ENCODE data around the gene CD22. TPM values are rescaled to one million over a fixed set of nuclear protein-coding genes. Genes with fewer than 3 reads are reported as not detected.

CD22 gene
- total RNA-seq, 1 donor from 2014 or later, result 15.8 TPM

DNA sequence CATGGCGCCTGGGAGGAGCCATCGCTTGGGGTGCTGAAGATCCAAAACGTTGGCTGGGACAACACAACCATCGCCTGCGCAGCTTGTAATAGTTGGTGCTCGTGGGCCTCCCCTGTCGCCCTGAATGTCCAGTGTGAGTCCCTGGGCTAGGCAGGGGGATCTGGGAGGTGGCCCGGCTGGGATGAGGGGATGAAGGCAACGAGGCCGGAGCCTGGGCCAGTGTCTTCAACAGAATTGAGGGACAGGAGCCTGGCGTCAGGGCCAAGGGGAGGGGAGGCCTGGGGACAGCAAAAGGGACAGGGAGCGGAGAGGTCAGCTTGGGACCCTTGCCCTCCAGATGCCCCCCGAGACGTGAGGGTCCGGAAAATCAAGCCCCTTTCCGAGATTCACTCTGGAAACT is 12.0 kb downstream of the CD22 start:
- DNase-seq, result no peak
- no peaks in the 10 kb centered on the region for H3K4me1 ChIP-seq
- H3K36me3 ChIP-seq, result no peaks in the 10 kb centered on the region
- H3K27me3 ChIP-seq, result no peaks in the 10 kb centered on the region
- no peak overlapping the region for H3K4me3 ChIP-seq
- TF ChIP-seq, protein P1, sequence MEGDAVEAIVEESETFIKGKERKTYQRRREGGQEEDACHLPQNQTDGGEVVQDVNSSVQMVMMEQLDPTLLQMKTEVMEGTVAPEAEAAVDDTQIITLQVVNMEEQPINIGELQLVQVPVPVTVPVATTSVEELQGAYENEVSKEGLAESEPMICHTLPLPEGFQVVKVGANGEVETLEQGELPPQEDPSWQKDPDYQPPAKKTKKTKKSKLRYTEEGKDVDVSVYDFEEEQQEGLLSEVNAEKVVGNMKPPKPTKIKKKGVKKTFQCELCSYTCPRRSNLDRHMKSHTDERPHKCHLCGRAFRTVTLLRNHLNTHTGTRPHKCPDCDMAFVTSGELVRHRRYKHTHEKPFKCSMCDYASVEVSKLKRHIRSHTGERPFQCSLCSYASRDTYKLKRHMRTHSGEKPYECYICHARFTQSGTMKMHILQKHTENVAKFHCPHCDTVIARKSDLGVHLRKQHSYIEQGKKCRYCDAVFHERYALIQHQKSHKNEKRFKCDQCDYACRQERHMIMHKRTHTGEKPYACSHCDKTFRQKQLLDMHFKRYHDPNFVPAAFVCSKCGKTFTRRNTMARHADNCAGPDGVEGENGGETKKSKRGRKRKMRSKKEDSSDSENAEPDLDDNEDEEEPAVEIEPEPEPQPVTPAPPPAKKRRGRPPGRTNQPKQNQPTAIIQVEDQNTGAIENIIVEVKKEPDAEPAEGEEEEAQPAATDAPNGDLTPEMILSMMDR (IDR thresholded peaks at IDR 0.05), result no peak
- intact Hi-C loops (cut with DNase I), result no loop called here
- H3K27ac ChIP-seq, result no peak overlapping the region
- ATAC-seq, result no peak
- H3K9me3 ChIP-seq, result no peaks in the 10 kb centered on the region

DNA sequence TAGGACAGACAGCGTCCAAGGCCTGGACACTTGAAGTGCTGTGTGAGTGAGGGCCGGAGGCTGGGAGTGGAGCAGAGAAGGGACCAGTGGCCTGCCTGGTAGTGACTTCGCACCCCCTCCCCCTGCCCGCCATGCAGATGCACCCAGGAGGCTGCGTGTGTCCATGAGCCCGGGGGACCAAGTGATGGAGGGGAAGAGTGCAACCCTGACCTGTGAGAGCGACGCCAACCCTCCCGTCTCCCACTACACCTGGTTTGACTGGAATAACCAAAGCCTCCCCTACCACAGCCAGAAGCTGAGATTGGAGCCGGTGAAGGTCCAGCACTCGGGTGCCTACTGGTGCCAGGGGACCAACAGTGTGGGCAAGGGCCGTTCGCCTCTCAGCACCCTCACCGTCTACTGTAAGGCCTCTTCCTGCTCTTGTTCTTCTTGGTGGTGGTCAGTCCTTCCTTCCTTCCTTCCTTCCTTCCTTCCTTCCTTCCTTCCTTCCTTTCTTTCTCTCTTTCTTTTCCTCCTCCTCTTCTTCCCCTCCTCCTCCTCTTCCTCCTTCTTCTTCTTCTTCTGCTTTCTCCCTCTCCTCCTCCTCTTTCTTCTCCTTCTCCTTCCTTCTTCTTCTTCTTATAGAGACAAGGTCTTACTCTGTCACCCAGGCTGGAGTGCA is 12.7 kb downstream of the CD22 start:
- H3K27ac ChIP-seq, result no peak overlapping the region
- TF ChIP-seq, protein P1 (IDR thresholded peaks at IDR 0.05), result no peak
- H3K4me1 ChIP-seq, result no peaks in the 10 kb centered on the region
- no peaks in the 10 kb centered on the region for H3K36me3 ChIP-seq
- ATAC-seq (no peak), DNase-seq (no peak)
- intact Hi-C loops (cut with DNase I), result no loop called here
- no peaks in the 10 kb centered on the region for H3K27me3 ChIP-seq
- H3K4me3 ChIP-seq, result no peak overlapping the region
- H3K9me3 ChIP-seq, result no peaks in the 10 kb centered on the region

DNA sequence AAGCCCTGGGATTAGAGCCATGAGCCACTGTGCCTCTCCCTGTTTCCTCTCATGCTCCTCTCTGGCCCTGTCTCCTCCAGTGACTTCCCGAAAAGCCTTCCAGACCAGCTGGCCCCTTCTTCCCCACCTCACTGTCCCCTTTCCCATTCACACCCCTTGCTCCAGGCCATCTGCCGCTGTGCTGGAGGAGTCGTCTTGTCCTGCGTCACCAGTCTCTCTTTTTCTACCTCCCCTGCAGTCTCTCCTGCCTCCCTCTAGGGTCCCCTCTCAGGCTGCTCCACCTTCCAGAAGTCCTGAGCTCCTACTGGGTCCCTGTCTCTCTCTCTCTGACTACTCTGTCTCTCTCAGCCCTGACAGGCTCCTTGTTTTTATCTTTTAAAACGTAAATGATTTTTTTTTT is 13.4 kb downstream of the CD22 start:
- TF ChIP-seq, protein P1 (IDR thresholded peaks at IDR 0.05), result no peak
- Histone ChIP-seq H3K27ac (no peak overlapping the region), H3K27me3 (no peaks in the 10 kb centered on the region), H3K4me3 (no peak overlapping the region), H3K36me3 (no peaks in the 10 kb centered on the region), H3K4me1 (no peaks in the 10 kb centered on the region), H3K9me3 (no peaks in the 10 kb centered on the region)
- DNase-seq (no peak), ATAC-seq (no peak)
- intact Hi-C loops (cut with DNase I), result no loop called here

DNA sequence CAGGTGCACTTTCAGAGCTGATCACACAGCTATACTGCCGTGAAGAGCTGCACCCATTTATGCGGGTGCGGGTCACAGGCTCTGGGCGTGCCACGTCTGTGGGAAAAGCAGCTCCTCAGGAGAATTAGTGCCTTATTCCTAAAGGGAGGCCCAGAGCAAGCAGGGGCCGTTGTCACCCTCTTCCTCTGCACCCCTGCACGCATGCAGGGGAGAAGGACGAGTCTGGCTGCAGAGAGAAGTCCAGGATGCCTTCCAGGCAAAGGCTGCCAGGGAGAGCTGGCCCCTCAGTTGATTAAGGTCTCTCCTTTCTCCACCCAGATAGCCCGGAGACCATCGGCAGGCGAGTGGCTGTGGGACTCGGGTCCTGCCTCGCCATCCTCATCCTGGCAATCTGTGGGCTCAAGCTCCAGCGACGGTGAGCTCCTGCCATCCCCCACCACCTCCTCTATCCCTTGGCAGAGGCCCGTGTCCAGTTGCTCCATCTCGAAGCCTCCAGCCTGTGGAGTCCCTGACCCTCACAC is 15.6 kb downstream of the CD22 start:
- Histone ChIP-seq H3K9me3 (no peaks in the 10 kb centered on the region), H3K36me3 (no peaks in the 10 kb centered on the region), H3K4me1 (no peaks in the 10 kb centered on the region), H3K27ac (no peak overlapping the region), H3K27me3 (no peaks in the 10 kb centered on the region), H3K4me3 (no peak overlapping the region)
- intact Hi-C loops (cut with DNase I), result no loop called here
- no peak for ATAC-seq
- TF ChIP-seq, protein P1 (IDR thresholded peaks at IDR 0.05), result no peak
- peak; percentile 46 for DNase-seq

DNA sequence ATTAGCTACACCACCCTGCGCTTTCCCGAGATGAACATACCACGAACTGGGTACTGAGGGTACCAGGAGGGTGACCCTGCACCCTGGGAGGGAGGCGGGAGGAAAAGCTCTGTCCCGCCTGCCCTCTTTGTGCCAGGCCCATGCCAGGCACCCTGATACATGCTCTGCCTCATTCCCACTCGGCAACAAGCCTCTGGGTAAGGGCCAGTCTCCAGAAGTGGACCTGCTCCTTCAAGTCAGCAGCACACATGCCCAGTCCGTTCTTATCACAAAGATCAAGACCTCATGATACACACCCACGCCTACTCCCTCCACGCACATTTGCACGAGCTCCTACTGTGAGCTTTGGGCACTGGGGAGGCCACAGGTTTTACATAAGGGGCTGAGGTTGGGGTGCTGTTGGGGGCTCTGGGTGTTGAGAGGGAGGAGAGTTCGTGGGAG is 16.7 kb downstream of the CD22 start:
- intact Hi-C loops (cut with DNase I), result no loop called here
- H3K4me3 ChIP-seq, result no peak overlapping the region
- H3K27ac ChIP-seq, result no peak overlapping the region
- H3K9me3 ChIP-seq, result no peaks in the 10 kb centered on the region
- no peak for ATAC-seq
- H3K4me1 ChIP-seq, result no peaks in the 10 kb centered on the region
- no peaks in the 10 kb centered on the region for H3K36me3 ChIP-seq
- peak; percentile 35 for DNase-seq
- H3K27me3 ChIP-seq, result no peaks in the 10 kb centered on the region
- TF ChIP-seq, protein P1 (IDR thresholded peaks at IDR 0.05), result no peak

All from upper lobe of right lung (tissue), 1 donor.